Prostate gland (tissue), 2 donors: ENCODE data around the gene CYTH1.

ENCODE experiments used
- POLR2A ChIP-seq: fragments of 450-650 bp; IDR thresholded peaks from one replicate; pipeline ENCODE4 v1.6.1; 2016; ENCODE audit warnings: antibody characterized with exemption, mild to moderate bottlenecking
- POLR2AphosphoS5 ChIP-seq: sonication (generic); formaldehyde crosslinking; IDR thresholded peaks from one replicate; pipeline ENCODE4 v1.6.1; 2017; ENCODE audit warnings: antibody characterized with exemption
- TF ChIP-seq, protein P1 (sequence below), 4 experiments: fragments of 200-600 bp in 2 of 4; fragments of 450-650 bp in 2 of 4; sonication (generic) in 2 of 4; IDR thresholded peaks; 1 replicate in 3 of 4; 2 replicates in 1 of 4; pipeline ENCODE4 v1.5.1; 2016 to 2019; ENCODE audit warnings: antibody characterized with exemption in 4 of 4, mild to moderate bottlenecking in 2 of 4, moderate library complexity in 2 of 4

DNA sequence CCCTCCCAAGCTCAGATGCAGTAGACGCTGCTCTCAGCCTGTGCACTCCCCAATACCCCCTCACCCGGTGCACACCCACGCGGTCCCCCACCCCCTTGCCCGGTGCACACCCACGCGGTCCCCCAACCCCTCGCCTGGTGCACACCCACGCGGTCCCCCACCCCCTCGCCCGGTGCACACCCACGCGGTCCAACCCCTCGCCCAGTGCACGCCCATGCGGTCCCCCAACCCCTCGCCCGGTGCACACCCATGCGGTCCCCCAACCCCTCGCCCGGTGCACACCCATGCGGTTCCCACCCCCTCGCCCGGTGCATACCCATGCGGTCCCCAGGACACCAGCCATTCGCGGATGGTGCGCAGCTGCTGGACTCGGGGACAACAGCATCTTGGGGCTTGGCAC is 19.9 kb upstream of the CYTH1 start:
- TF ChIP-seq POLR2A (no peak), POLR2AphosphoS5 (no peak)
- TF ChIP-seq, protein P1, sequence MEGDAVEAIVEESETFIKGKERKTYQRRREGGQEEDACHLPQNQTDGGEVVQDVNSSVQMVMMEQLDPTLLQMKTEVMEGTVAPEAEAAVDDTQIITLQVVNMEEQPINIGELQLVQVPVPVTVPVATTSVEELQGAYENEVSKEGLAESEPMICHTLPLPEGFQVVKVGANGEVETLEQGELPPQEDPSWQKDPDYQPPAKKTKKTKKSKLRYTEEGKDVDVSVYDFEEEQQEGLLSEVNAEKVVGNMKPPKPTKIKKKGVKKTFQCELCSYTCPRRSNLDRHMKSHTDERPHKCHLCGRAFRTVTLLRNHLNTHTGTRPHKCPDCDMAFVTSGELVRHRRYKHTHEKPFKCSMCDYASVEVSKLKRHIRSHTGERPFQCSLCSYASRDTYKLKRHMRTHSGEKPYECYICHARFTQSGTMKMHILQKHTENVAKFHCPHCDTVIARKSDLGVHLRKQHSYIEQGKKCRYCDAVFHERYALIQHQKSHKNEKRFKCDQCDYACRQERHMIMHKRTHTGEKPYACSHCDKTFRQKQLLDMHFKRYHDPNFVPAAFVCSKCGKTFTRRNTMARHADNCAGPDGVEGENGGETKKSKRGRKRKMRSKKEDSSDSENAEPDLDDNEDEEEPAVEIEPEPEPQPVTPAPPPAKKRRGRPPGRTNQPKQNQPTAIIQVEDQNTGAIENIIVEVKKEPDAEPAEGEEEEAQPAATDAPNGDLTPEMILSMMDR (IDR thresholded peaks at IDR 0.05): no peak
